Activated effector memory CD4-positive, alpha-beta T cell treated with Interleukin-2 at 50 U/mL for 16 hours (primary cell): ENCODE data around the gene HTRA2.
"Not testable (repeated sequence)": the region's sequence is repeated elsewhere in the genome, so short reads cannot be mapped to it uniquely, and the experiment has no call there.

Source experiments
- DNase-seq: peaks from one replicate; pipeline ENCODE4 v3.0.0-alpha.2; 2020

HTRA2 gene

GRCh38 chr2:74546004-74546403 is 16.3 kb downstream of the HTRA2 start:
- DNase-seq = no peak

- DNase-seq = no peak
These were observed 18.7 kb downstream of the HTRA2 start for GRCh38 chr2:74548285-74548899.

GRCh38 chr2:74548900-74549826 is 19.4 kb downstream of the HTRA2 start:
- no peak for DNase-seq

- no peak for DNase-seq
These were observed 20.5 kb downstream of the HTRA2 start for GRCh38 chr2:74550231-74550630.

- DNase-seq = no peak
These were observed 21.8 kb downstream of the HTRA2 start for GRCh38 chr2:74551530-74551929.

- DNase-seq = no peak
These were observed 22.5 kb downstream of the HTRA2 start for GRCh38 chr2:74551942-74552913.

GRCh38 chr2:74552914-74553811 is 23.4 kb downstream of the HTRA2 start:
- no peak for DNase-seq

GRCh38 chr2:74553892-74554819 is 24.4 kb downstream of the HTRA2 start, which contains the start of the genes DOK1 and LOXL3:
TSS of gene DOK1 (plus strand) at chr2:74554720. CDS start at chr2:74554755, 35 bp downstream.
TSS of gene LOXL3 (minus strand) at chr2:74553942. CDS start at chr2:74552634, 1,308 bp downstream.
- peak; percentile 74 for DNase-seq

GRCh38 chr2:74554820-74555531 is 25.2 kb downstream of the HTRA2 start:
- DNase-seq = peak; percentile 19

GRCh38 chr2:74555610-74556103 is 25.9 kb downstream of the HTRA2 start:
- no peak for DNase-seq

GRCh38 chr2:74556159-74556558 is 26.4 kb downstream of the HTRA2 start:
- DNase-seq = no peak

- no peak for DNase-seq
These were observed 27.2 kb downstream of the HTRA2 start for GRCh38 chr2:74556831-74557370.

GRCh38 chr2:74558284-74559230 is 28.8 kb downstream of the HTRA2 start:
- no peak for DNase-seq

GRCh38 chr2:74559912-74560311 is 30.2 kb downstream of the HTRA2 start:
- no peak for DNase-seq

GRCh38 chr2:74560591-74560990 is 30.9 kb downstream of the HTRA2 start:
- no peak for DNase-seq

GRCh38 chr2:74561022-74561421 is 31.3 kb downstream of the HTRA2 start:
- not testable (repeated sequence) for DNase-seq

GRCh38 chr2:74562126-74562775 is 32.5 kb downstream of the HTRA2 start:
- DNase-seq = no peak

- DNase-seq = no peak
These were observed 34.5 kb downstream of the HTRA2 start for GRCh38 chr2:74564222-74564621.
